K562 (cell line): Measurements from ENCODE around the gene HOXA11. TPM values are rescaled to one million over a fixed set of nuclear protein-coding genes. Genes with fewer than 3 reads are reported as not detected.

Experiments
- FOXJ2 ChIP-seq: fragments of 200-800 bp; sonication (Bioruptor generic); IDR thresholded peaks from 2 replicates; pipeline ENCODE4 v1.6.1; 2016; ENCODE audit warnings: missing genetic modification characterization, missing compliant biosample characterization
- GTF2A2 ChIP-seq: IDR thresholded peaks from 2 replicates; pipeline ENCODE4 v1.6.1; 2016; ENCODE audit warnings: mild to moderate bottlenecking, missing genetic modification characterization, missing compliant biosample characterization
- HCFC1 ChIP-seq: IDR thresholded peaks from 2 replicates; pipeline ENCODE4 v1.6.1; 2012; ENCODE audit warnings: low read depth, low read length, improper control_type of control experiment
- HIVEP1 ChIP-seq: fragments of 250-450 bp; sonication (Bioruptor Pico); IDR thresholded peaks from 2 replicates; pipeline ENCODE4 v1.4.0; 2020; ENCODE audit warnings: mild to moderate bottlenecking
- ILF3 ChIP-seq: fragments of 450-650 bp; IDR thresholded peaks from 2 replicates; pipeline ENCODE4 v1.6.1; 2018; ENCODE audit warnings: antibody characterized with exemption, mild to moderate bottlenecking, moderate library complexity, borderline replicate concordance
- MBD1 ChIP-seq: fragments of 250-450 bp; sonication (Bioruptor Pico); IDR thresholded peaks from 2 replicates; pipeline ENCODE4 v1.8.0; 2022; ENCODE audit warnings: inconsistent platforms
- MCM2 ChIP-seq: fragments of 450-650 bp; IDR thresholded peaks from 2 replicates; pipeline ENCODE4 v1.6.1; 2017; ENCODE audit warnings: low read depth, mild to moderate bottlenecking
- MTA2 ChIP-seq: fragments of 450-650 bp; IDR thresholded peaks from 2 replicates; pipeline ENCODE4 v1.6.1; 2016; ENCODE audit warnings: low read depth
- NBN ChIP-seq: fragments of 450-650 bp; IDR thresholded peaks from 2 replicates; pipeline ENCODE4 v1.6.1; 2016; ENCODE audit warnings: low read depth, mild to moderate bottlenecking
- NR3C1 ChIP-seq: sonication (generic); formaldehyde crosslinking; IDR thresholded peaks from 2 replicates; pipeline ENCODE4 v1.8.1; 2022; ENCODE audit warnings: missing genetic modification reagents
- POLR2B ChIP-seq: fragments of 450-650 bp; IDR thresholded peaks from 2 replicates; pipeline ENCODE4 v1.6.1; 2018; ENCODE audit warnings: low read depth; ENCODE audit not compliant: partially characterized antibody
- SRSF1 ChIP-seq: fragments of 200-400 bp; formaldehyde crosslinking; IDR thresholded peaks from 2 replicates; pipeline ENCODE4 v1.6.1; 2017; ENCODE audit warnings: mild to moderate bottlenecking, low read depth, low read length, moderate library complexity
- SRSF9 ChIP-seq: fragments of 200-400 bp; formaldehyde crosslinking; IDR thresholded peaks from 2 replicates; pipeline ENCODE4 v1.6.1; 2017; ENCODE audit warnings: low read depth, low read length, borderline replicate concordance
- TFAM ChIP-seq: fragments of 250-450 bp; sonication (Bioruptor Pico); conservative IDR thresholded peaks from 2 replicates; pipeline ENCODE4 v1.5.0; 2021; ENCODE audit warnings: mild to moderate bottlenecking, moderate library complexity
- USF1 ChIP-seq: sonication (generic); formaldehyde crosslinking; IDR thresholded peaks from 2 replicates; pipeline ENCODE4 v1.9.0; 2022; ENCODE audit warnings: mild to moderate bottlenecking, missing genetic modification reagents
- ZBTB7A ChIP-seq: IDR thresholded peaks from 2 replicates; pipeline ENCODE4 v1.6.1; 2011; ENCODE audit warnings: low read depth, mild to moderate bottlenecking, low read length, moderate library complexity, borderline replicate concordance; ENCODE audit not compliant: control insufficient read depth
- ZBTB8A ChIP-seq: fragments of 450-650 bp; IDR thresholded peaks from 2 replicates; pipeline ENCODE4 v1.6.1; 2018; ENCODE audit warnings: mild to moderate bottlenecking, moderate library complexity; ENCODE audit not compliant: partially characterized antibody
- polyA plus RNA-seq, 8 experiments: library from polyadenylated mRNA; depleted of rRNA in 4 of 8; stranded (reverse) in 5 of 8; unstranded in 3 of 8; fragments of >200 nt; fragmentation: Nextera tagmentation in 2 of 8; fragmentation: Illumina TruSeq in 1 of 8; extraction: Ambion mirVana in 2 of 8; extraction: Trizol in 1 of 8; gene quantifications; 2 replicates each; pipeline versions ENCODE4 v1.2.1 to v1.2.3, GENCODE V29; 2011 to 2014; ENCODE audit warnings: inconsistent platforms in 1 of 8, missing spikeins in 1 of 8
- total RNA-seq, 7 experiments: library from RNA; depleted of rRNA in 6 of 7; stranded (reverse); fragments of >200 nt in 6 of 7; fragmentation: Illumina TruSeq in 2 of 7; extraction: Trizol in 2 of 7; gene quantifications; 2 replicates each; pipeline versions ENCODE4 v1.2.1 to v1.2.3, GENCODE V29; 2011 to 2021; ENCODE audit warnings: low replicate concordance in 1 of 7
- TF ChIP-seq, protein P1 (sequence below): sonication (generic); formaldehyde crosslinking; IDR thresholded peaks from 2 replicates; pipeline ENCODE4 v1.8.0; 2022; ENCODE audit warnings: missing genetic modification reagents, mild to moderate bottlenecking, borderline replicate concordance
- TF ChIP-seq, protein P2 (sequence below), 2 experiments: IDR thresholded peaks in 1 of 2; conservative IDR thresholded peaks in 1 of 2; 2 replicates each; pipeline ENCODE4 v1.6.1; 2016; ENCODE audit warnings: low read depth in 2 of 2, mild to moderate bottlenecking in 1 of 2, missing compliant biosample characterization in 1 of 2, missing genetic modification characterization in 1 of 2, moderate library complexity in 1 of 2

HOXA11 gene
- total and polyA plus RNA-seq, 9 of the 15 experiments (the other 6 are each of a cell fraction or from before 2014, with no cell fraction given): not detected

DNA sequence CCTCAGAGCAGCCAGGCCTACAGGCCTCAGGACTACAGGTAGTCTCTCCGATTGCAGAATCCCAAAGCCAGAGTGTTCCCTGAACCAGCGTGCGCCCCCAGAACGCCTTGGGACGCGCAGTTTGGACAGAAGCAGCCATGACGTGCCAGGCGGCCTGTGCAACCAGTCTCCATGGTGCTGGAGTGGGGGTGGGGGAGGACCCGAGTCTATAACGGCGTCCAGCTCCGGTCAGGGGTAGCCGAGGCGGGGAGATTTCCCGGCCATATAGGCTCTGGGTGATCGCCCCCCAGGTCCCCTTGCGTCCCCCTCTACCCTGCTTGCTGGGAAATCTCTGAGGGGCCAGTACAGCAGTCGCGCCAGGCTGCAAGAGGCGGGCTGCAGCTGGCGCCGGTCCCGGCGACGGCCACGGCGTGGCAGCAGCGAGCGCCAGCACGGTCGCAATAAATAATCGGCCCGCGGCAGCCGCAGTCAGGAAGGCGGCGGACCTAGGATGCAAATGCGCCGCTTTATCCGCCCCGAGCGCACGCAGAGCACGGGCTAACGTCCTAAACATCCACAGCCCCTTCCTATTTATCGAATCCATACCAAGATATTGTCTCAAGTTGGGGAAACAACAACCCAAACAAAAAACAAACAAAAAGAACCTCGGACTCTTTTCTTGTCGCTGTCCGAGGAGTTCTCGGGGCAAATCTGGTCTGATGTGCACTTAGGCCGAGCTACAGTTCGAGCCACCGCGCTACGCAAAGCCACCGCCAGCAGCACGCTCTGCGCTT, 34.3 kb downstream of the HOXA11 start (continued):
- TF ChIP-seq ZBTB7A (no peak), GTF2A2 (no peak), NR3C1 (CRISPR knock-in tag) (no peak), FOXJ2 (no peak), TFAM (CRISPR knock-in tag) (no peak), ZBTB8A (no peak), SRSF1 (no peak), NBN (no peak), ILF3 (no peak), USF1 (CRISPR knock-in tag) (no peak), MBD1 (CRISPR knock-in tag) (peak; percentile 87; the same call in 1 of the 2 replicates), SRSF9 (no peak), HCFC1 (no peak), MTA2 (no peak), POLR2B (no peak), HIVEP1 (CRISPR knock-in tag) (no peak), MCM2 (no peak)
- TF ChIP-seq, protein P1, sequence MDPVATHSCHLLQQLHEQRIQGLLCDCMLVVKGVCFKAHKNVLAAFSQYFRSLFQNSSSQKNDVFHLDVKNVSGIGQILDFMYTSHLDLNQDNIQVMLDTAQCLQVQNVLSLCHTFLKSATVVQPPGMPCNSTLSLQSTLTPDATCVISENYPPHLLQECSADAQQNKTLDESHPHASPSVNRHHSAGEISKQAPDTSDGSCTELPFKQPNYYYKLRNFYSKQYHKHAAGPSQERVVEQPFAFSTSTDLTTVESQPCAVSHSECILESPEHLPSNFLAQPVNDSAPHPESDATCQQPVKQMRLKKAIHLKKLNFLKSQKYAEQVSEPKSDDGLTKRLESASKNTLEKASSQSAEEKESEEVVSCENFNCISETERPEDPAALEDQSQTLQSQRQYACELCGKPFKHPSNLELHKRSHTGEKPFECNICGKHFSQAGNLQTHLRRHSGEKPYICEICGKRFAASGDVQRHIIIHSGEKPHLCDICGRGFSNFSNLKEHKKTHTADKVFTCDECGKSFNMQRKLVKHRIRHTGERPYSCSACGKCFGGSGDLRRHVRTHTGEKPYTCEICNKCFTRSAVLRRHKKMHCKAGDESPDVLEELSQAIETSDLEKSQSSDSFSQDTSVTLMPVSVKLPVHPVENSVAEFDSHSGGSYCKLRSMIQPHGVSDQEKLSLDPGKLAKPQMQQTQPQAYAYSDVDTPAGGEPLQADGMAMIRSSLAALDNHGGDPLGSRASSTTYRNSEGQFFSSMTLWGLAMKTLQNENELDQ (CRISPR knock-in tag): no peak
- TF ChIP-seq, protein P2, sequence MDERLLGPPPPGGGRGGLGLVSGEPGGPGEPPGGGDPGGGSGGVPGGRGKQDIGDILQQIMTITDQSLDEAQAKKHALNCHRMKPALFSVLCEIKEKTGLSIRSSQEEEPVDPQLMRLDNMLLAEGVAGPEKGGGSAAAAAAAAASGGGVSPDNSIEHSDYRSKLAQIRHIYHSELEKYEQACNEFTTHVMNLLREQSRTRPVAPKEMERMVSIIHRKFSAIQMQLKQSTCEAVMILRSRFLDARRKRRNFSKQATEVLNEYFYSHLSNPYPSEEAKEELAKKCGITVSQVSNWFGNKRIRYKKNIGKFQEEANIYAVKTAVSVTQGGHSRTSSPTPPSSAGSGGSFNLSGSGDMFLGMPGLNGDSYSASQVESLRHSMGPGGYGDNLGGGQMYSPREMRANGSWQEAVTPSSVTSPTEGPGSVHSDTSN (CRISPR knock-in tag; IDR thresholded peaks at IDR 0.05; ENCODE audit: low read depth): peak; percentile 35
- TF ChIP-seq, protein P2 (tag; conservative IDR thresholded peaks at IDR 0.05; ENCODE audit: low read depth): peak; percentile 72
